HepG2 (cell line): Measurements from ENCODE around the gene ANGPTL2. TPM values are rescaled to one million over a fixed set of nuclear protein-coding genes. Genes with fewer than 3 reads are reported as not detected.

Experiments used
- ATAC-seq: fragments of 200-7000 bp; cut with Tn5 transposase; 3 replicates; pipeline ENCODE4 v1.9.1; 2020; ENCODE audit warnings: mild to moderate bottlenecking, moderate library complexity
- BruUV-seq: library from RNA; stranded (reverse); fragments of 400-500 nt; replicated peaks from 2 replicates; lab custom pipeline; 2021; lab: Mats Ljungman, UMichigan
- CTCF ChIA-PET: fragments of 300-600 bp; formaldehyde crosslinking; extraction: SDS; loops from one replicate; lab custom pipeline; 2021; ENCODE audit warnings: low total read pairs, inconsistent platforms, low intra/inter-chr PET ratio; lab: Yijun Ruan, JAX
- POLR2A ChIA-PET: fragments of 350-600 bp; sonication (Branson Sonifier 250); formaldehyde crosslinking; loops from one replicate; lab custom pipeline; 2020; ENCODE audit warnings: antibody characterized with exemption, inconsistent platforms; lab: Yijun Ruan, JAX
- DNase-seq: peaks from one replicate; pipeline ENCODE4 v3.0.0-alpha.2; 2015; ENCODE audit warnings: low spot score
- FAIRE-seq: peaks from 3 replicates; lab custom pipeline; 2011; peaks lifted over from hg19 to GRCh38; lab: Jason Lieb, UNC
- H2AFZ ChIP-seq: one replicate; pipeline ENCODE4 v1.6.1; 2011; ENCODE audit warnings: low read length, inconsistent platforms
- H3K27ac ChIP-seq: fragments of 300-600 bp; 3 replicates; pipeline ENCODE4 v1.8.0; 2011; ENCODE audit warnings: mixed run types, mild to moderate bottlenecking, mixed read lengths, low read length, inconsistent platforms; ENCODE audit not compliant: insufficient read depth; ENCODE audit errors: extremely low read length
- H3K27me3 ChIP-seq, 2 experiments: fragments of 200-600 bp in 1 of 2; 2 replicates in 1 of 2; 3 replicates in 1 of 2; pipeline versions ENCODE4 v1.6.0 to v1.8.0; 2011; ENCODE audit warnings: low read length in 2 of 2, mild to moderate bottlenecking in 2 of 2, moderate library complexity in 2 of 2, inconsistent platforms in 1 of 2; ENCODE audit not compliant: insufficient read depth in 2 of 2, control insufficient read depth in 1 of 2
- H3K36me3 ChIP-seq, 2 experiments: fragments of 200-600 bp in 1 of 2; replicated peaks in 1 of 2; 2 replicates in 1 of 2; 3 replicates in 1 of 2; pipeline versions ENCODE4 v1.5.1 to v1.8.0; 2011; ENCODE audit warnings: low read length in 2 of 2, inconsistent platforms in 1 of 2; ENCODE audit not compliant: insufficient read depth in 2 of 2, control insufficient read depth in 1 of 2
- H3K4me1 ChIP-seq: 2 replicates; pipeline ENCODE4 v1.5.1; 2012; ENCODE audit warnings: low read length, inconsistent platforms; ENCODE audit not compliant: insufficient read depth
- H3K4me2 ChIP-seq: 2 replicates; pipeline ENCODE4 v1.6.0; 2011; ENCODE audit warnings: low read depth, low read length, inconsistent platforms
- H3K4me3 ChIP-seq, 3 experiments: fragments of 200-600 bp in 1 of 3; sonication (generic), shearing (Covaris generic) in 1 of 3; replicated peaks in 1 of 3; 2 replicates each; pipeline ENCODE4 v1.5.1; 2011 to 2016; ENCODE audit warnings: low read length in 3 of 3, inconsistent platforms in 2 of 3, low read depth in 2 of 3, mild to moderate bottlenecking in 2 of 3, control low read depth in 1 of 3, mixed read lengths in 1 of 3; ENCODE audit not compliant: insufficient read depth in 1 of 3
- H3K79me2 ChIP-seq: one replicate; pipeline ENCODE4 v1.6.1; 2011; ENCODE audit warnings: low read length, inconsistent platforms; ENCODE audit not compliant: insufficient read depth
- H3K9ac ChIP-seq: 2 replicates; pipeline ENCODE4 v1.6.0; 2011; ENCODE audit warnings: mild to moderate bottlenecking, low read depth, low read length, inconsistent platforms; ENCODE audit not compliant: insufficient read depth
- H3K9me3 ChIP-seq: 2 replicates; pipeline ENCODE4 v1.5.1; 2012; ENCODE audit warnings: mild to moderate bottlenecking, low read length
- H4K20me1 ChIP-seq: 2 replicates; pipeline ENCODE4 v1.6.0; 2011; ENCODE audit warnings: inconsistent platforms, mild to moderate bottlenecking, low read length, moderate library complexity; ENCODE audit not compliant: insufficient read depth
- HOXA5 ChIP-seq: sonication (generic); formaldehyde crosslinking; IDR thresholded peaks from 2 replicates; pipeline ENCODE4 v1.4.0; 2020; ENCODE audit warnings: missing genetic modification reagents
- JARID2 ChIP-seq: sonication (generic); formaldehyde crosslinking; IDR thresholded peaks from 2 replicates; pipeline ENCODE4 v1.8.1; 2023; ENCODE audit warnings: missing genetic modification reagents, inconsistent platforms; ENCODE audit not compliant: insufficient replicate concordance
- MAFG ChIP-seq: sonication (generic); formaldehyde crosslinking; IDR thresholded peaks from 2 replicates; pipeline ENCODE4 v1.5.1; 2020; ENCODE audit warnings: mild to moderate bottlenecking, missing genetic modification reagents
- MLLT10 ChIP-seq: sonication (generic); formaldehyde crosslinking; IDR thresholded peaks from 2 replicates; pipeline ENCODE4 v1.4.0; 2020; ENCODE audit warnings: missing genetic modification reagents
- MZF1 ChIP-seq: sonication (generic); formaldehyde crosslinking; IDR thresholded peaks from 2 replicates; pipeline ENCODE4 v1.8.1; 2023; ENCODE audit warnings: mild to moderate bottlenecking, missing genetic modification reagents, borderline replicate concordance
- XBP1 ChIP-seq: sonication (generic); formaldehyde crosslinking; IDR thresholded peaks from 2 replicates; pipeline ENCODE4 v1.5.0; 2020; ENCODE audit warnings: missing genetic modification reagents
- YEATS4 ChIP-seq: sonication (generic); formaldehyde crosslinking; IDR thresholded peaks from 2 replicates; pipeline ENCODE4 v1.4.0; 2020; ENCODE audit warnings: missing genetic modification reagents, borderline replicate concordance
- ZFP36 ChIP-seq: fragments of 150-350 bp; IDR thresholded peaks from 2 replicates; pipeline ENCODE4 v1.6.1; 2018; ENCODE audit warnings: borderline replicate concordance, low read length, low read depth; ENCODE audit not compliant: partially characterized antibody
- ZNF333 ChIP-seq: sonication (generic); formaldehyde crosslinking; IDR thresholded peaks from 2 replicates; pipeline ENCODE4 v1.4.0; 2020; ENCODE audit warnings: mild to moderate bottlenecking, missing genetic modification reagents, borderline replicate concordance
- ZNF33A ChIP-seq: sonication (generic); formaldehyde crosslinking; IDR thresholded peaks from 2 replicates; pipeline ENCODE4 v1.5.1; 2020; ENCODE audit warnings: missing genetic modification reagents, mild to moderate bottlenecking, moderate library complexity, borderline replicate concordance
- WGBS: methylation state at CpG from one replicate; pipeline ENCODE4 v1.1.6; 2017; ENCODE audit warnings: low lambda C conversion rate; 5-methylcytosine and 5-hydroxymethylcytosine counted together
- in situ Hi-C: cut with HindIII; loops from 2 replicates; pipeline ENCODE4 v1.10.0; 2017; ENCODE audit warnings: low pct_unique_long_range_greater_than_20kb; ENCODE audit not compliant: extremely low pct_ligation_motif_present
- intact Hi-C: fragments of 100-400 bp; cut with micrococcal nuclease; formaldehyde crosslinking; loops from one replicate; pipeline ENCODE4 v1.10.0; 2022; ENCODE audit not compliant: unreplicated experiment
- polyA plus RNA-seq, 8 experiments: library from polyadenylated mRNA; depleted of rRNA in 3 of 8; stranded (reverse) in 7 of 8; unstranded in 1 of 8; fragments of >200 nt; fragmentation: Illumina TruSeq in 4 of 8; extraction: Trizol in 4 of 8; gene quantifications; 2 replicates each; pipeline versions ENCODE4 v1.2.1 to v1.2.3, GENCODE V29; 2011 to 2016; ENCODE audit warnings: low read depth in 4 of 8, missing spikeins in 1 of 8, mixed read lengths in 1 of 8; ENCODE audit not compliant: insufficient read depth in 1 of 8
- total RNA-seq, 5 experiments: library from RNA; depleted of rRNA; stranded (reverse); fragments of >200 nt; fragmentation: Illumina TruSeq; extraction: Trizol; gene quantifications; 2 replicates each; pipeline ENCODE4 v1.2.3, GENCODE V29; 2016; ENCODE audit warnings: low read depth in 1 of 5
- TF ChIP-seq, protein P1 (sequence below): IDR thresholded peaks from 2 replicates; pipeline ENCODE4 v1.6.1; 2016; ENCODE audit warnings: low read depth

ANGPTL2 gene
- total and polyA plus RNA-seq, 2 of the 13 experiments (the other 11 are each of a cell fraction or from before 2014, with no cell fraction given): 0.91 to 21.0 TPM

DNA sequence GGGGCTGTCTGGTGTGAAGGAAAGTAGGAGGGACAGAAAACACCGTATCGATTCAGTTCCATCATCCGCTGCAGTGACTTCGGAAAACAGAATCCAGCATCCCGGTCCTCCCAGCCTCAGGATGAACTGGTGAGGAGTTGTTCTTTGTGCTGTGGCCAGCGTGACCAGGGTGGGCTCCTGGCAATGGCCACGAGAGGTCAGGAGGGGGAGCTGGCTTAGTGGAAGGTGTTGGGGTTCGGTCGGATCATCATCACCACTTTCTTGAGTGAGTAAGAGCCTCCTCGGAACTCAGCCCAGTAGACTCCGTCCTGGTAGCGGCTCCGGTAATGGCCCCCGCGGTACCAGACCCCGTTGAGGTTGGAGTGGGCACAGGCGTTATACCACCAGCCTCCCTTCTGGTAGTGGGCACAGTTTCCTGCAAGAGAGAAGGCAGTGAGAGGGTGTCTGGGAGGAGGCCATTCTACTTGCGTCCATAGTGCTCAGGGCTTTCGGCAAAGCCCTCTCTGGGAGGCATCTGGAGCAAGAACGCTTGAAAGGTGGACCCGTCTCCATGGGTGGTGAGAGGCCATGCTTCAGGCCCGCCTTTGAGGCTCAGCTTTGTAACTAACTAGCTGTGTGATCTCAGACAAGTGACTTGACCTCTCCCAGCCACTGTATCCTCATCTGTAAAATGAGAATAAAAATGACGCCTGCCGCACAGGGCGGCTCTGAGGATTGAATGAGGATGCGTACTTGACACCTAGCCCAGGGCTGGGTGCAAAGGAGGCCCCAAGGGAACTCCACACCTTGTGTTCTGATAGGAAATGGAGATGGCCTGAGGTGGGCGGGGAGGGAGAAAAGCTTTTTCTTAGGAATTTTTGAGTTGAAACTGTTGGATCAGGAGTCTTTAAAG, 33.5 kb downstream of the ANGPTL2 start:
- no peaks in the 10 kb centered on the region for H4K20me1 ChIP-seq
- ChIA-PET CTCF (no interaction called here), POLR2A (no interaction called here)
- H3K4me3 ChIP-seq: no peak overlapping the region
- no peaks in the 10 kb centered on the region for H3K79me2 ChIP-seq
- no peaks in the 10 kb centered on the region for H3K27me3 ChIP-seq
- FAIRE-seq: no peak
- intact Hi-C loops: no loop called here
- TF ChIP-seq ZNF333 (CRISPR knock-in tag) (no peak), ZFP36 (no peak), MAFG (CRISPR knock-in tag) (no peak), HOXA5 (no peak), XBP1 (CRISPR knock-in tag) (no peak), MZF1 (CRISPR knock-in tag) (no peak), YEATS4 (no peak), MLLT10 (no peak), JARID2 (CRISPR knock-in tag) (no peak), ZNF33A (CRISPR knock-in tag) (no peak)
- TF ChIP-seq, protein P1, sequence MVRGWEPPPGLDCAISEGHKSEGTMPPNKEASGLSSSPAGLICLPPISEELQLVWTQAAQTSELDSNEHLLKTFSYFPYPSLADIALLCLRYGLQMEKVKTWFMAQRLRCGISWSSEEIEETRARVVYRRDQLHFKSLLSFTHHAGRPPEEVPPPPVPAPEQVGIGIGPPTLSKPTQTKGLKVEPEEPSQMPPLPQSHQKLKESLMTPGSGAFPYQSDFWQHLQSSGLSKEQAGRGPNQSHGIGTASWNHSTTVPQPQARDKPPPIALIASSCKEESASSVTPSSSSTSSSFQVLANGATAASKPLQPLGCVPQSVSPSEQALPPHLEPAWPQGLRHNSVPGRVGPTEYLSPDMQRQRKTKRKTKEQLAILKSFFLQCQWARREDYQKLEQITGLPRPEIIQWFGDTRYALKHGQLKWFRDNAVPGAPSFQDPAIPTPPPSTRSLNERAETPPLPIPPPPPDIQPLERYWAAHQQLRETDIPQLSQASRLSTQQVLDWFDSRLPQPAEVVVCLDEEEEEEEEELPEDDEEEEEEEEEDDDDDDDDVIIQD (CRISPR knock-in tag): no peak
- H3K27ac ChIP-seq: no peak overlapping the region
- no peak for ATAC-seq
- H3K36me3 ChIP-seq: peaks cover 0 to 2% of the 10 kb centered on the region in 2 experiments; a peak in 2 of 5 replicates
- H3K9me3 ChIP-seq: no peaks in the 10 kb centered on the region
- in situ Hi-C loops: no loop called here
- H3K9ac ChIP-seq: no peak overlapping the region
- BruUV-seq: no TSS peak
- no peak overlapping the region for H3K4me2 ChIP-seq
- H3K4me1 ChIP-seq: peaks cover 9% of the 10 kb centered on the region
- H2AFZ ChIP-seq: no peak overlapping the region
- DNase-seq: no peak
- WGBS: 96% methylated on average over 20 of the region's 27 CpGs
